Ovary (tissue), 9 donors: ENCODE data around the gene ATP2C2. TPM values are rescaled to one million over a fixed set of nuclear protein-coding genes. Genes with fewer than 3 reads are reported as not detected.

ENCODE experiments used
- DNase-seq, 5 donors: peaks; one replicate each; pipeline ENCODE4 v3.0.0-alpha.2; 2019 to 2020
- H3K27ac ChIP-seq, 2 donors: fragments of 200-600 bp; one replicate each; pipeline versions ENCODE4 v1.5.1 to v1.8.0; 2019 to 2022
- H3K27me3 ChIP-seq: fragments of 200-600 bp; one replicate; pipeline ENCODE4 v1.8.0; 2022
- H3K36me3 ChIP-seq: fragments of 200-600 bp; sonication (generic); one replicate; pipeline ENCODE4 v1.5.1; 2019
- H3K4me1 ChIP-seq: one replicate; pipeline ENCODE4 v1.8.1; 2013; ENCODE audit warnings: mild to moderate bottlenecking, moderate library complexity; ENCODE audit not compliant: insufficient read depth
- H3K4me3 ChIP-seq: fragments of 200-600 bp; sonication (generic); one replicate; pipeline ENCODE4 v1.5.1; 2017
- H3K9me3 ChIP-seq, 2 donors: fragments of 200-600 bp in 1 of 2; sonication (generic) in 1 of 2; one replicate each; pipeline versions ENCODE4 v1.5.1 to v1.8.1; 2013 to 2019; ENCODE audit warnings: mild to moderate bottlenecking in 1 of 2, moderate library complexity in 1 of 2
- EP300 ChIP-seq: sonication (generic); formaldehyde crosslinking; IDR thresholded peaks from one replicate; pipeline ENCODE4 v1.6.1; 2017; ENCODE audit warnings: antibody characterized with exemption
- POLR2A ChIP-seq: fragments of 450-650 bp; IDR thresholded peaks from one replicate; pipeline ENCODE4 v1.6.1; 2017; ENCODE audit warnings: antibody characterized with exemption, mild to moderate bottlenecking, moderate library complexity
- WGBS, 3 donors: extraction: QIAGEN DNeasy Blood & Tissue Kit in 1 of 3; methylation state at CpG; one replicate each; pipeline versions ENCODE4 v1.1.5 to v1.1.7; 2013 to 2017; 5-methylcytosine and 5-hydroxymethylcytosine counted together
- intact Hi-C, 4 donors: fragments of 100-400 bp; cut with DNase I; formaldehyde crosslinking; loops; one replicate each; pipeline versions ENCODE4 v1.11.0 to v1.15.1; 2022 to 2023
- polyA plus RNA-seq, 2 donors: library from polyadenylated mRNA; stranded (reverse); fragments of 200-250 nt in 1 of 2; fragments of 350-450 nt in 1 of 2; fragmentation: Illumina TruSeq in 1 of 2; extraction: RNeasy Lipid Tissue Mini Kit (QIAGEN cat#74804) in 1 of 2; gene quantifications; one replicate each; pipeline ENCODE4 v1.2.3, GENCODE V29; 2013 to 2014
- total RNA-seq, 7 donors: library from RNA; depleted of rRNA in 2 of 7; stranded (reverse); fragments of >200 nt in 2 of 7; fragmentation: NEBNext Ultra II Directional in 3 of 7; extraction: Animal tissue kit (Norgen Biotek cat#: 25700) in 3 of 7; gene quantifications; one replicate each; pipeline versions ENCODE4 v1.1.0 to v1.2.4, GENCODE V29; 2016 to 2023
- TF ChIP-seq, protein P1 (sequence below), 3 donors: fragments of 450-650 bp in 2 of 3; fragments of 200-600 bp in 1 of 3; IDR thresholded peaks; one replicate each; pipeline versions ENCODE4 v1.5.1 to v1.8.0; 2016 to 2022; ENCODE audit warnings: antibody characterized with exemption in 3 of 3, mild to moderate bottlenecking in 1 of 3
- donor health status: DM: no; HTN: no; CAD: no; lungs with moderate emphysema.
- donor health status: DM: no; HTN: no; CAD: no.
- donor health status: Bipolar disorder and iron deficiency.
- donor health status: DM: yes; HTN: yes; CAD: no.
- donor health status: DM: no; HTN: no; CAD: no.
- donor health status: DM: yes; HTN: yes; CAD: no.

The ATP2C2 gene
- total and polyA plus RNA-seq, 9 donors = 0.10 to 8.5 (median 1.3) TPM; not detected in 3

DNA sequence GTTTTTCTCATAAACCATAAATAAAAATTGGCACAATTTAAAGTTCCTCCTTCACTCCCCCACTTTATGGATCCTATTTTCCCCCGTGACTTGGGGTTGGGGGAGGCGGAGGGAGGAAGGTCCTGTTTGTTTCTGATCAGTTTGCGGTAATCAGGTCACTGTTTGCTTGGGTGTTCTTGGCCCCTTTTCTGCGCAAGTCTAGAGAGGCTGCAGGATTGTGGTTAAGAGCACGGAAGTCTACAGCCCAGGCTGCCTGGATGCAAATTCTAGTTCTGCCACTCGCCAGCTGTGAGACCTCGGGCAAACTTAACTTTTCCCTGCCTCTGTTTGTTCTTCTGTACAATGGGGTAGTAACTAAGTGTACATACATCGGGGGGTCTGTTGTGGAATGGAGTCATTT is 12.1 kb downstream of the ATP2C2 start:
- intact Hi-C loops = no loop called here

DNA sequence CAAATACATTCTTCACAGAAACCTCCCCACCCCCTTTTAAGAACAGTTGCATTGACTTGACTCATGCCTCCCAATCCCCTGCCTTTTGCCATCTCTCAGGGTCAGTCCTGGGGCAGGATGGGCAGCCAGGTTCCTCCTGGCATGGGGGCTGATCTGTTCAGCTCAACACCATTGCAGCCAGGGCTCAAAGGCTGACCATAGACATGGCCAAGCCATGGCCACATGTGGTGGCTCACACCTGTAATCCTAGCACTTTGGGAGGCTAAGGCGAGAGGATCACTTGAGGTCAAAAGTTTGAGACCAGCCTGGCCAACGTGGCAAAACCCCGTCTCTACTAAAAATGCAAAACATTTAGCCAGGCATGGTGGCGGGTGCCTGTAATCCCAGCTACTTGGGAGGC is 14.1 kb downstream of the ATP2C2 start:
- H3K9me3 ChIP-seq = peaks cover 0 to 3% of the 10 kb centered on the region in 2 donors
- no peak overlapping the region for H3K27ac ChIP-seq
- H3K27me3 ChIP-seq = no peaks in the 10 kb centered on the region
- DNase-seq = no peak
- no peak for TF ChIP-seq POLR2A
- TF ChIP-seq, protein P1, sequence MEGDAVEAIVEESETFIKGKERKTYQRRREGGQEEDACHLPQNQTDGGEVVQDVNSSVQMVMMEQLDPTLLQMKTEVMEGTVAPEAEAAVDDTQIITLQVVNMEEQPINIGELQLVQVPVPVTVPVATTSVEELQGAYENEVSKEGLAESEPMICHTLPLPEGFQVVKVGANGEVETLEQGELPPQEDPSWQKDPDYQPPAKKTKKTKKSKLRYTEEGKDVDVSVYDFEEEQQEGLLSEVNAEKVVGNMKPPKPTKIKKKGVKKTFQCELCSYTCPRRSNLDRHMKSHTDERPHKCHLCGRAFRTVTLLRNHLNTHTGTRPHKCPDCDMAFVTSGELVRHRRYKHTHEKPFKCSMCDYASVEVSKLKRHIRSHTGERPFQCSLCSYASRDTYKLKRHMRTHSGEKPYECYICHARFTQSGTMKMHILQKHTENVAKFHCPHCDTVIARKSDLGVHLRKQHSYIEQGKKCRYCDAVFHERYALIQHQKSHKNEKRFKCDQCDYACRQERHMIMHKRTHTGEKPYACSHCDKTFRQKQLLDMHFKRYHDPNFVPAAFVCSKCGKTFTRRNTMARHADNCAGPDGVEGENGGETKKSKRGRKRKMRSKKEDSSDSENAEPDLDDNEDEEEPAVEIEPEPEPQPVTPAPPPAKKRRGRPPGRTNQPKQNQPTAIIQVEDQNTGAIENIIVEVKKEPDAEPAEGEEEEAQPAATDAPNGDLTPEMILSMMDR (IDR thresholded peaks at IDR 0.05) = no peak
- no peak for TF ChIP-seq EP300
- WGBS, 3 donors = 86 to 93% (median 90%) methylated on average over 4 of the region's 4 CpGs
- no peak overlapping the region for H3K4me3 ChIP-seq
- intact Hi-C loops = no loop called here
- no peaks in the 10 kb centered on the region for H3K36me3 ChIP-seq
- no peaks in the 10 kb centered on the region for H3K4me1 ChIP-seq

More for the DNA sequence above, 12.1 kb downstream of the ATP2C2 start:
- Histone ChIP-seq H3K4me1 (no peaks in the 10 kb centered on the region), H3K36me3 (no peaks in the 10 kb centered on the region), H3K4me3 (no peak overlapping the region), H3K27ac (no peak overlapping the region), H3K9me3 (peaks cover 0 to 3% of the 10 kb centered on the region in 2 donors), H3K27me3 (no peaks in the 10 kb centered on the region)
- WGBS, 3 donors = 28 to 44% (median 28%) methylated on average over 8 of the region's 8 CpGs
- no peak for TF ChIP-seq EP300
- no peak for TF ChIP-seq POLR2A
- no peak for DNase-seq

DNA sequence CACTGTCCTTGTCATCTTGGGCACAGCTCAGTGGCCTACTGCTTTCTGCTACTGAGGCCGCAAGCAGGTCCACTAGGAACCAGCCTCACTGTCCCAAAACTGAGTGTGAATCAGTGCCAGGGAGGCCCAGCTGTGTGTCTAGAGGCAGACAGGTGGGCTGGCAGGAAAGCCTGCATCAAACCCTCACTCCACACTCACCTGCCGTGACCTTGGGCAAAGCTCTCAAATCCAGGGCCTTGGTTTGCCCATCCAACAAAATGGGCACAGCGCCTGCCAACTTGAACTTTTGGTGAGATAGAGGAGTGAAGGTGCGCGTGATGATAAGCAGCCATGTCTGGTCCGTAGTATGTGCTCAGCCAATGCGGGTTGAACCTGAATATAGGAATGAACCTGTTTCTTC is 14.8 kb downstream of the ATP2C2 start:
- 95 to 97% (median 95%) methylated on average over 7 of the region's 7 CpGs for WGBS, 3 donors

DNA sequence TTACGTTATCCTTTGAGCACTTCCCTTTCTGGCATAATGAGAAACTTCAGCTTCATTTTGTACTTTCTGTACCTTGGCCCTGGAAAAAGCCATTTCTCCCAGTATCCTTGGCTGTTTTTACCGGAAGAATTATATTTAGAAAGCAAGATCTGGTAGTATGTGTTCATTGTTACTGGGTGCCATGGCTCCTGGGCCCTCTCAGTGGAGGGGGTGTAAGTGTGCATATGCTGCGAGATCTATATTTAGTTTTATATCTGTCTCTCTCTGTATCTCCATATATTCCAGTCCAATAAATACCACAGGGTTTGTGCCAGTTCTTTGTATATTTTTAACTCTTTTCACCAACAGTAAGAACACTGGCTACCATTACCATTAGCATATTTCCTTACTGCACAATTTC is 17.7 kb downstream of the ATP2C2 start:
- intact Hi-C loops = no loop called here
- Histone ChIP-seq H3K4me3 (no peak overlapping the region), H3K9me3 (peaks cover 0 to 3% of the 10 kb centered on the region in 2 donors), H3K27ac (no peak overlapping the region), H3K27me3 (no peaks in the 10 kb centered on the region), H3K36me3 (no peaks in the 10 kb centered on the region), H3K4me1 (no peaks in the 10 kb centered on the region)
- whole genome bisulfite sequencing, 3 donors = 66 to 85% (median 79%) methylated on average over 3 of the region's 3 CpGs
- TF ChIP-seq, protein P1 (IDR thresholded peaks at IDR 0.05) = no peak
- TF ChIP-seq POLR2A (no peak), EP300 (no peak)
- no peak for DNase-seq

More for the DNA sequence above, 14.8 kb downstream of the ATP2C2 start:
- TF ChIP-seq EP300 (no peak), POLR2A (no peak)
- TF ChIP-seq, protein P1 (IDR thresholded peaks at IDR 0.05) = no peak
- intact Hi-C loops = no loop called here
- Histone ChIP-seq H3K36me3 (no peaks in the 10 kb centered on the region), H3K9me3 (peaks cover 0 to 3% of the 10 kb centered on the region in 2 donors), H3K4me3 (no peak overlapping the region), H3K4me1 (no peaks in the 10 kb centered on the region), H3K27ac (no peak overlapping the region), H3K27me3 (no peaks in the 10 kb centered on the region)
- no peak for DNase-seq

DNA sequence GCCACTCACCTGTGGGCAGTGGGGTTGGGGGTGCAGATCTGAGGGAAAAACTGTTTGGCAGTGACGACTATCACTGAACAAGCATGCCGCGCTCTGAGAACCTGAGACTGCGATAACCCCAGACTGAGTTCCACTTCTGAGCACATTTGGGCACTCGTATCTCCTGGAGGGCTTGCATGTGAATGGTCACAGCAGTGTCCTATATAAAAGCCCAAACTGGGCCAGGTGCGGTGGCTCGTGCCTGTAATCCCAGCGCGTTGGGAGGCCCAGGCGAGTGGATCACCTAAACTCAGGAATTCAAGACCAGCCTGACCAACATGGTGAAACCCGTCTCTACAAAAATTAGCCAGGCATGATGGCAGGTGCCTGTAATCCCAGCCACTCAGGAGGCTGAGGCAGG is 18.7 kb downstream of the ATP2C2 start:
- H3K27me3 ChIP-seq = no peaks in the 10 kb centered on the region
- DNase-seq = no peak
- H3K4me3 ChIP-seq = no peak overlapping the region
- intact Hi-C loops = no loop called here
- H3K4me1 ChIP-seq = peaks cover 1% of the 10 kb centered on the region
- H3K36me3 ChIP-seq = no peaks in the 10 kb centered on the region
- no peak overlapping the region for H3K27ac ChIP-seq
- peaks cover 0 to 3% of the 10 kb centered on the region in 2 donors for H3K9me3 ChIP-seq
- no peak for TF ChIP-seq EP300
- TF ChIP-seq, protein P1 (IDR thresholded peaks at IDR 0.05) = no peak
- no peak for TF ChIP-seq POLR2A
- 88 to 95% (median 89%) methylated on average over 11 of the region's 11 CpGs for WGBS, 3 donors
